ENCODE data around the gene CILP2. TPM values are rescaled to one million over a fixed set of nuclear protein-coding genes. Genes with fewer than 3 reads are reported as not detected.
A peak's percentile ranks its signal among the peaks of the same experiment; 100 is the strongest.

Gene CILP2
- total RNA-seq, 2 experiments from 2014 or later: 1.1 to 1.7 TPM

GRCh38 chr19:19562665-19563347, 24.7 kb downstream of the CILP2 start:
- Mint-ChIP-seq H3K4me3 (no peak overlapping the region), H3K4me1 (ENCODE audit: low read depth) (peaks cover 33% of the 10 kb centered on the region), H3K27ac (no peak overlapping the region), H3K9me3 (no peaks in the 10 kb centered on the region), H3K36me3 (ENCODE audit: low read depth) (peaks cover 47% of the 10 kb centered on the region), H3K27me3 (no peaks in the 10 kb centered on the region)
- intact Hi-C loops (cut with DNase I, micrococcal nuclease): loop anchor here (1.0 to 5.0 kb wide), 3 partner anchors 34 to 81 kb away; no protein-coding TSS in a partner anchor
- Histone ChIP-seq H3K9me3 (ENCODE audit: control insufficient read depth in 1 of 2, insufficient read depth in 1 of 2, low read length in 2 of 2) (no peaks in the 10 kb centered on the region), H3K4me1 (ENCODE audit: insufficient read depth, low read length) (peaks cover 19% of the 10 kb centered on the region), H3K36me3 (ENCODE audit: insufficient read depth, low read length) (peaks cover 30% of the 10 kb centered on the region), H3K27ac (ENCODE audit: low read depth in 1 of 2, low read length in 2 of 2) (no peak overlapping the region), H3K27me3 (ENCODE audit: control insufficient read depth in 1 of 2, insufficient read depth in 2 of 2, low read length in 2 of 2) (no peaks in the 10 kb centered on the region), H3K4me3 (ENCODE audit: low read length) (no peak overlapping the region)
- peak in 10 of 14 experiments; percentile 27 to 74 (median 45) for DNase-seq
- ATAC-seq (ENCODE audit: poor library complexity): peak; percentile 72
- peak; percentile 36 for TF ChIP-seq CTCF (IDR thresholded peaks at IDR 0.05)
- CTCF ChIA-PET: interaction anchor here (1.2 to 1.3 kb wide), 2 partner anchors 8 to 81 kb away, joined by 3 to 4 read pairs; partner anchors contain the start of gene GMIP
- POLR2A ChIA-PET: no interaction called here

- H3K4me3 Mint-ChIP-seq: no peak overlapping the region
- peaks cover 48% of the 10 kb centered on the region for H3K36me3 Mint-ChIP-seq (ENCODE audit: low read depth)
Observed at GRCh38 chr19:19563348-19563848, 25.3 kb downstream of the CILP2 start.

GRCh38 chr19:19566306-19566705, 28.2 kb downstream of the CILP2 start:
- ATAC-seq (ENCODE audit: poor library complexity) (no peak), DNase-seq (no peak)
- CTCF ChIA-PET: no interaction called here
- Mint-ChIP-seq H3K27ac (no peak overlapping the region), H3K4me3 (no peak overlapping the region), H3K9me3 (no peaks in the 10 kb centered on the region), H3K4me1 (ENCODE audit: low read depth) (peaks cover 25% of the 10 kb centered on the region), H3K27me3 (no peaks in the 10 kb centered on the region), H3K36me3 (ENCODE audit: low read depth) (peaks cover 70% of the 10 kb centered on the region)
- Histone ChIP-seq H3K36me3 (ENCODE audit: insufficient read depth, low read length) (peaks cover 53% of the 10 kb centered on the region), H3K4me3 (ENCODE audit: low read length) (no peak overlapping the region), H3K4me1 (ENCODE audit: insufficient read depth, low read length) (peaks cover 9% of the 10 kb centered on the region), H3K27ac (ENCODE audit: low read depth in 1 of 2, low read length in 2 of 2) (no peak overlapping the region), H3K27me3 (ENCODE audit: control insufficient read depth in 1 of 2, insufficient read depth in 2 of 2, low read length in 2 of 2) (no peaks in the 10 kb centered on the region), H3K9me3 (ENCODE audit: control insufficient read depth in 1 of 2, insufficient read depth in 1 of 2, low read length in 2 of 2) (no peaks in the 10 kb centered on the region)
- POLR2A ChIA-PET: interaction anchor here (0.9 kb wide), 1 partner anchor 18 kb away, joined by 3 read pairs; no protein-coding TSS in a partner anchor
- intact Hi-C loops (cut with DNase I, micrococcal nuclease): no loop called here
- no peak for TF ChIP-seq CTCF (IDR thresholded peaks at IDR 0.05)

More at GRCh38 chr19:19563348-19563848, 25.3 kb downstream of the CILP2 start:
- Histone ChIP-seq H3K27ac (ENCODE audit: low read depth in 1 of 2, low read length in 2 of 2) (no peak overlapping the region), H3K9me3 (ENCODE audit: control insufficient read depth in 1 of 2, insufficient read depth in 1 of 2, low read length in 2 of 2) (no peaks in the 10 kb centered on the region), H3K36me3 (ENCODE audit: insufficient read depth, low read length) (peaks cover 31% of the 10 kb centered on the region), H3K27me3 (ENCODE audit: control insufficient read depth in 1 of 2, insufficient read depth in 2 of 2, low read length in 2 of 2) (no peaks in the 10 kb centered on the region), H3K4me3 (ENCODE audit: low read length) (no peak overlapping the region), H3K4me1 (ENCODE audit: insufficient read depth, low read length) (peaks cover 19% of the 10 kb centered on the region)
- Mint-ChIP-seq H3K9me3 (no peaks in the 10 kb centered on the region), H3K27ac (no peak overlapping the region), H3K27me3 (no peaks in the 10 kb centered on the region), H3K4me1 (ENCODE audit: low read depth) (peaks cover 33% of the 10 kb centered on the region)
- ChIA-PET POLR2A (no interaction called here), CTCF (interaction anchor here (1.2 kb wide), 1 partner anchor 9 kb away, joined by 3 read pairs; no protein-coding TSS in a partner anchor)
- intact Hi-C loops (cut with DNase I, micrococcal nuclease): loop anchor here (1.0 to 5.0 kb wide), 3 partner anchors 34 to 81 kb away; no protein-coding TSS in a partner anchor
- ATAC-seq (ENCODE audit: poor library complexity) (no peak), DNase-seq (no peak)
- TF ChIP-seq CTCF (IDR thresholded peaks at IDR 0.05): no peak

Data from CD4-positive, alpha-beta T cell (primary cell).